Loucy (cell line): ENCODE measurements around the gene CGREF1.

Source experiments
- EZH2phosphoT487 ChIP-seq: fragments of 200-600 bp; IDR thresholded peaks from 2 replicates; pipeline ENCODE4 v1.6.1; 2018; ENCODE audit warnings: antibody characterized with exemption, mild to moderate bottlenecking, moderate library complexity, borderline replicate concordance
- TF ChIP-seq, protein P1 (sequence below): fragments of 200-600 bp; sonication (generic); conservative IDR thresholded peaks from 2 replicates; pipeline ENCODE4 v1.5.1; 2014; ENCODE audit warnings: mild to moderate bottlenecking, antibody characterized with exemption, low read length

DNA sequence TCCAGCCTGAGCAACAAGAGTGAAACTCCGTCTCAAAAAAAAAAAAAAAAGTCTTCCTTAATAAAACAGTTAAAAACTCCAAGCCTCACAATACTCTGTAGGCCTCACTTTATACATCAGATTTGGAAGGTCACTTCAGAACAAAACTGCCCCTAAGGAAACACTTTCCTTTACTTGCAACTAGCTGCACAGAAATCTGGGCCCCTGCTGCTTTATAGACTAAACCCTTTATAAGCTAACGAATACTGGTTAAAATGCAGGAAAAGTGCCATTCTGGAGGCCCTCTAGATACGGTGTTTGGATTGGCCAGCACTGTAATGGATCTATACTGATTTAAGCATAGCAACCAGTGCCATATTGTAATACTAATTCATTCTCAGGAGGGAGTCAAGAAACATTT, 6.2 kb upstream of the CGREF1 start:
- TF ChIP-seq, protein P1, sequence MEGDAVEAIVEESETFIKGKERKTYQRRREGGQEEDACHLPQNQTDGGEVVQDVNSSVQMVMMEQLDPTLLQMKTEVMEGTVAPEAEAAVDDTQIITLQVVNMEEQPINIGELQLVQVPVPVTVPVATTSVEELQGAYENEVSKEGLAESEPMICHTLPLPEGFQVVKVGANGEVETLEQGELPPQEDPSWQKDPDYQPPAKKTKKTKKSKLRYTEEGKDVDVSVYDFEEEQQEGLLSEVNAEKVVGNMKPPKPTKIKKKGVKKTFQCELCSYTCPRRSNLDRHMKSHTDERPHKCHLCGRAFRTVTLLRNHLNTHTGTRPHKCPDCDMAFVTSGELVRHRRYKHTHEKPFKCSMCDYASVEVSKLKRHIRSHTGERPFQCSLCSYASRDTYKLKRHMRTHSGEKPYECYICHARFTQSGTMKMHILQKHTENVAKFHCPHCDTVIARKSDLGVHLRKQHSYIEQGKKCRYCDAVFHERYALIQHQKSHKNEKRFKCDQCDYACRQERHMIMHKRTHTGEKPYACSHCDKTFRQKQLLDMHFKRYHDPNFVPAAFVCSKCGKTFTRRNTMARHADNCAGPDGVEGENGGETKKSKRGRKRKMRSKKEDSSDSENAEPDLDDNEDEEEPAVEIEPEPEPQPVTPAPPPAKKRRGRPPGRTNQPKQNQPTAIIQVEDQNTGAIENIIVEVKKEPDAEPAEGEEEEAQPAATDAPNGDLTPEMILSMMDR = no peak
- no peak for TF ChIP-seq EZH2phosphoT487
